GM12892 (cell line): ENCODE measurements around the gene RFTN2.

Experiments used
- POLR2A ChIP-seq: IDR thresholded peaks from 2 replicates; pipeline ENCODE4 v1.6.1; 2011; ENCODE audit warnings: low read depth, low read length, control low read depth
- POLR2AphosphoS5 ChIP-seq: IDR thresholded peaks from 2 replicates; pipeline ENCODE4 v1.6.1; 2011; ENCODE audit warnings: low read depth, low read length, control low read depth

DNA sequence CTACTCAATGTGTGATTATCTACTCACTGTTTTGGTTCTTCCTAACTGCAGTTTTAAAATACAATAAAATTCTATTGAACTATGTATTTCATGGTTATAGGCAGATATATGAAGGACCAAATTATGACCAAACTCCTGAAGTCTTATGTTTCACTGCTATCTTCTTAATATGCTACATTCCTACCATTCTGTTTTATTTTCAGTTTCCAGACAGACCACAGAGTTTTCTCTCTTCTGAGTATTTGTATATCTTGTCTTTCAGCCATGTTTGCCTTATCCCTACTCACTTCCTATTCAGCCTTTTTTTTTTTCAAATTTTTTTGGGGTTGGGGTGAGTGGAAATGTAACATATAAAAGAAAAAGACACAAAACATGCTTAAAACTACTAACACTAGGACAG, 6.3 kb downstream of the RFTN2 start:
- TF ChIP-seq POLR2AphosphoS5 (no peak), POLR2A (no peak)
